WTC11 (cell line): ENCODE results near the gene MPP2. TPM values are rescaled to one million over a fixed set of nuclear protein-coding genes. Genes with fewer than 3 reads are reported as not detected.

ENCODE experiments used
- ATAC-seq: fragments of 200-7000 bp; cut with Tn5 transposase; 2 replicates; pipeline ENCODE4 v1.10.0; 2021; ENCODE audit warnings: mild to moderate bottlenecking, moderate library complexity
- CTCF ChIA-PET: fragments of 300-600 bp; sonication (Branson Sonifier 250); formaldehyde crosslinking; loops from one replicate; lab custom pipeline; 2021; ENCODE audit warnings: antibody characterized with exemption; lab: Charles Lee
- POLR2A ChIA-PET: fragments of 350-600 bp; sonication (Branson Sonifier 250); formaldehyde crosslinking; loops from one replicate; lab custom pipeline; 2021; ENCODE audit warnings: antibody characterized with exemption; lab: Charles Lee
- DNase-seq: peaks from one replicate; pipeline ENCODE4 v3.0.0; 2021; ENCODE audit warnings: low spot score
- H3K27ac Mint-ChIP-seq: 2 replicates; pipeline ENCODE4 v1.8.0; 2021; ENCODE audit warnings: mixed read lengths
- H3K27me3 Mint-ChIP-seq: 2 replicates; pipeline ENCODE4 v1.8.0; 2021; ENCODE audit warnings: low read depth, mild to moderate bottlenecking, moderate library complexity, mixed read lengths
- H3K36me3 Mint-ChIP-seq: 2 replicates; pipeline ENCODE4 v1.8.0; 2021; ENCODE audit warnings: mixed read lengths
- H3K4me1 Mint-ChIP-seq: 2 replicates; pipeline ENCODE4 v1.8.0; 2022; ENCODE audit warnings: mixed read lengths
- H3K4me3 Mint-ChIP-seq: 2 replicates; pipeline ENCODE4 v1.8.0; 2021; ENCODE audit warnings: mild to moderate bottlenecking, moderate library complexity, mixed read lengths
- H3K9me3 Mint-ChIP-seq: 2 replicates; pipeline ENCODE4 v1.8.0; 2021; ENCODE audit warnings: mixed read lengths
- CREM ChIP-seq: sonication (generic); formaldehyde crosslinking; IDR thresholded peaks from 2 replicates; pipeline ENCODE4 v1.8.1; 2022; ENCODE audit warnings: mild to moderate bottlenecking, missing genetic modification reagents, moderate library complexity
- ESRRA ChIP-seq: sonication (generic); formaldehyde crosslinking; IDR thresholded peaks from 2 replicates; pipeline ENCODE4 v1.8.1; 2022; ENCODE audit warnings: mild to moderate bottlenecking, missing genetic modification reagents, borderline replicate concordance
- FOXP4 ChIP-seq: sonication (generic); formaldehyde crosslinking; IDR thresholded peaks from 2 replicates; pipeline ENCODE4 v1.8.0; 2022; ENCODE audit warnings: mild to moderate bottlenecking, missing genetic modification reagents
- GRHL2 ChIP-seq: fragments of 250-450 bp; sonication (Bioruptor Pico); IDR thresholded peaks from 2 replicates; pipeline ENCODE4 v1.8.0; 2022; ENCODE audit warnings: mild to moderate bottlenecking, moderate library complexity; ENCODE audit not compliant: insufficient replicate concordance, severe bottlenecking
- HMGA2 ChIP-seq: fragments of 250-450 bp; sonication (Bioruptor Pico); IDR thresholded peaks from 2 replicates; pipeline ENCODE4 v1.4.0; 2021; ENCODE audit warnings: mild to moderate bottlenecking, moderate library complexity
- HMGXB4 ChIP-seq: sonication (generic); formaldehyde crosslinking; IDR thresholded peaks from 2 replicates; pipeline ENCODE4 v1.8.1; 2023; ENCODE audit warnings: mild to moderate bottlenecking, moderate library complexity, missing genetic modification reagents
- IRF1 ChIP-seq: sonication (generic); formaldehyde crosslinking; IDR thresholded peaks from 2 replicates; pipeline ENCODE4 v1.8.0; 2023; ENCODE audit warnings: missing genetic modification reagents
- IRF2 ChIP-seq: sonication (generic); formaldehyde crosslinking; IDR thresholded peaks from 2 replicates; pipeline ENCODE4 v1.8.0; 2022; ENCODE audit warnings: low read depth, missing genetic modification reagents, borderline replicate concordance
- NFE2L1 ChIP-seq: sonication (generic); formaldehyde crosslinking; IDR thresholded peaks from 2 replicates; pipeline ENCODE4 v1.8.1; 2023; ENCODE audit warnings: missing genetic modification reagents
- NR3C1 ChIP-seq: sonication (generic); formaldehyde crosslinking; conservative IDR thresholded peaks from 2 replicates; pipeline ENCODE4 v1.8.1; 2023; ENCODE audit warnings: low read depth, mild to moderate bottlenecking, missing genetic modification reagents
- OVOL2 ChIP-seq: fragments of 250-450 bp; sonication (Bioruptor Pico); IDR thresholded peaks from 2 replicates; pipeline ENCODE4 v1.9.0; 2021; ENCODE audit warnings: mild to moderate bottlenecking, borderline replicate concordance
- PRRX2 ChIP-seq: fragments of 250-450 bp; sonication (Bioruptor Pico); IDR thresholded peaks from 2 replicates; pipeline ENCODE4 v1.8.0; 2021; ENCODE audit warnings: mild to moderate bottlenecking
- RELA ChIP-seq: sonication (generic); formaldehyde crosslinking; IDR thresholded peaks from 2 replicates; pipeline ENCODE4 v1.8.1; 2022; ENCODE audit warnings: missing genetic modification reagents, mild to moderate bottlenecking, borderline replicate concordance
- TCF7 ChIP-seq: sonication (generic); formaldehyde crosslinking; IDR thresholded peaks from 2 replicates; pipeline ENCODE4 v1.8.0; 2022; ENCODE audit warnings: mild to moderate bottlenecking, low read depth, missing genetic modification reagents, moderate library complexity
- ZMAT4 ChIP-seq: fragments of 250-450 bp; sonication (Bioruptor Pico); IDR thresholded peaks from 2 replicates; pipeline ENCODE4 v1.9.0; 2021; ENCODE audit warnings: mild to moderate bottlenecking
- ZNF232 ChIP-seq: sonication (generic); formaldehyde crosslinking; IDR thresholded peaks from 2 replicates; pipeline ENCODE4 v1.8.0; 2022; ENCODE audit warnings: mild to moderate bottlenecking, missing genetic modification reagents
- ZNF263 ChIP-seq: sonication (generic); formaldehyde crosslinking; IDR thresholded peaks from 2 replicates; pipeline ENCODE4 v1.8.1; 2022; ENCODE audit warnings: low read depth, mild to moderate bottlenecking, moderate library complexity, missing genetic modification reagents
- ZNF423 ChIP-seq: fragments of 250-450 bp; sonication (Bioruptor Pico); IDR thresholded peaks from 2 replicates; pipeline ENCODE4 v2.1.2; 2022; ENCODE audit warnings: mild to moderate bottlenecking, moderate library complexity
- ZNF425 ChIP-seq: fragments of 250-450 bp; sonication (Bioruptor Pico); conservative IDR thresholded peaks from 2 replicates; pipeline ENCODE4 v1.9.0; 2021; ENCODE audit warnings: mild to moderate bottlenecking
- total RNA-seq: library from RNA; stranded (reverse); gene quantifications from 3 replicates; pipeline ENCODE4 v1.2.3, GENCODE V29; 2021

The MPP2 gene
- total RNA-seq, 1 experiment from 2014 or later: 29.3 TPM

- CTCF ChIA-PET: interaction anchor here (0.7 to 3.1 kb wide), 16 partner anchors 10 to 200 kb away, joined by 3 to 20 read pairs (median 5); no protein-coding TSS in a partner anchor
- DNase-seq (no peak), ATAC-seq (no peak)
- Mint-ChIP-seq H3K27ac (no peak overlapping the region), H3K4me3 (no peak overlapping the region), H3K36me3 (no peaks in the 10 kb centered on the region), H3K27me3 (no peaks in the 10 kb centered on the region), H3K9me3 (no peaks in the 10 kb centered on the region), H3K4me1 (peaks cover 16% of the 10 kb centered on the region)
- TF ChIP-seq TCF7 (CRISPR knock-in tag): no peak
- POLR2A ChIA-PET: interaction anchor here (0.6 to 1.0 kb wide), 3 partner anchors 11 to 165 kb away, joined by 3 read pairs; no protein-coding TSS in a partner anchor
Measured at GRCh38 chr17:43841282-43841681, 66.1 kb downstream of the MPP2 start.

GRCh38 chr17:43840814-43841213, 66.5 kb downstream of the MPP2 start:
- POLR2A ChIA-PET: interaction anchor here (0.6 to 1.0 kb wide), 2 partner anchors 12 to 166 kb away, joined by 3 read pairs; no protein-coding TSS in a partner anchor
- Mint-ChIP-seq H3K4me1 (peaks cover 12% of the 10 kb centered on the region), H3K36me3 (no peaks in the 10 kb centered on the region), H3K27ac (no peak overlapping the region), H3K4me3 (no peak overlapping the region), H3K9me3 (no peaks in the 10 kb centered on the region), H3K27me3 (no peaks in the 10 kb centered on the region)
- no peak for DNase-seq
- TF ChIP-seq ZNF263 (CRISPR knock-in tag) (no peak), ZNF232 (CRISPR knock-in tag) (no peak), ZMAT4 (CRISPR knock-in tag) (no peak)
- CTCF ChIA-PET: interaction anchor here (0.5 to 3.1 kb wide), 16 partner anchors 11 to 330 kb away, joined by 3 to 20 read pairs (median 5); no protein-coding TSS in a partner anchor
- ATAC-seq: peak; percentile 65

- Mint-ChIP-seq H3K36me3 (no peaks in the 10 kb centered on the region), H3K9me3 (no peaks in the 10 kb centered on the region), H3K27ac (0 out of 2 replicates have a peak overlapping the region, but pooled peaks have one; percentile 16), H3K27me3 (peaks cover 10% of the 10 kb centered on the region), H3K4me3 (no peak overlapping the region), H3K4me1 (peaks cover 10% of the 10 kb centered on the region)
- POLR2A ChIA-PET: interaction anchor here (1.2 kb wide), 1 partner anchor 36 kb away, joined by 5 read pairs; no protein-coding TSS in a partner anchor
- TF ChIP-seq HMGA2 (CRISPR knock-in tag): no peak
- TF ChIP-seq ESRRA (CRISPR knock-in tag): no peak
- no peak for TF ChIP-seq HMGXB4 (CRISPR knock-in tag)
- no peak for TF ChIP-seq NR3C1 (CRISPR knock-in tag)
- no peak for TF ChIP-seq GRHL2 (CRISPR knock-in tag)
- TF ChIP-seq FOXP4 (CRISPR knock-in tag): no peak
- TF ChIP-seq ZNF425 (CRISPR knock-in tag): no peak
- no peak for TF ChIP-seq NFE2L1 (CRISPR knock-in tag)
- TF ChIP-seq ZNF423 (CRISPR knock-in tag): no peak
- TF ChIP-seq CREM (CRISPR knock-in tag): no peak
- TF ChIP-seq ZMAT4 (CRISPR knock-in tag): no peak
- TF ChIP-seq IRF2 (CRISPR knock-in tag): no peak
- no peak for TF ChIP-seq OVOL2
- no peak for TF ChIP-seq IRF1 (CRISPR knock-in tag)
- TF ChIP-seq PRRX2 (CRISPR knock-in tag): no peak
- no peak for TF ChIP-seq RELA (CRISPR knock-in tag)
- no peak for DNase-seq
- CTCF ChIA-PET: interaction anchor here (0.7 to 3.1 kb wide), 11 partner anchors 22 to 168 kb away, joined by 3 to 20 read pairs (median 6); no protein-coding TSS in a partner anchor
- peak; percentile 78 for ATAC-seq
Measured at GRCh38 chr17:43839670-43840108, 67.6 kb downstream of the MPP2 start.
